NCI-H1092 treated with DMSO at 0.1 percent for 48 hours (cell line): ENCODE data around the gene ARHGAP4.

Source experiments
- DNase-seq: peaks from one replicate; lab custom pipeline; 2025; lab: John Stamatoyannopoulos, UW

ARHGAP4 gene

DNA sequence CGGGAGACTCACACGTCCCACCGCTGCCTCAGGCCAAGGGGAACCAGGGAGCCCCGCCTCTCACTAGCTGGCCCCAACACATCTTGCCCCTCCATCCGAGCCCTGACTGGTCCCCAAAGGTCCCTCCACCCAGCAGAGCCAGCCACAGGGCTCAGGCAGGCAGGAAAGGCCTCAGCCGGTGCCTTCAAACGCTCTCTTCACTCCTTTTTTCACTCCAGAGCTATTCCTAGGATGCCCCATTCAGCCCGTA lies 1.5 kb upstream of the ARHGAP4 start:
- DNase-seq, result no peak

DNA sequence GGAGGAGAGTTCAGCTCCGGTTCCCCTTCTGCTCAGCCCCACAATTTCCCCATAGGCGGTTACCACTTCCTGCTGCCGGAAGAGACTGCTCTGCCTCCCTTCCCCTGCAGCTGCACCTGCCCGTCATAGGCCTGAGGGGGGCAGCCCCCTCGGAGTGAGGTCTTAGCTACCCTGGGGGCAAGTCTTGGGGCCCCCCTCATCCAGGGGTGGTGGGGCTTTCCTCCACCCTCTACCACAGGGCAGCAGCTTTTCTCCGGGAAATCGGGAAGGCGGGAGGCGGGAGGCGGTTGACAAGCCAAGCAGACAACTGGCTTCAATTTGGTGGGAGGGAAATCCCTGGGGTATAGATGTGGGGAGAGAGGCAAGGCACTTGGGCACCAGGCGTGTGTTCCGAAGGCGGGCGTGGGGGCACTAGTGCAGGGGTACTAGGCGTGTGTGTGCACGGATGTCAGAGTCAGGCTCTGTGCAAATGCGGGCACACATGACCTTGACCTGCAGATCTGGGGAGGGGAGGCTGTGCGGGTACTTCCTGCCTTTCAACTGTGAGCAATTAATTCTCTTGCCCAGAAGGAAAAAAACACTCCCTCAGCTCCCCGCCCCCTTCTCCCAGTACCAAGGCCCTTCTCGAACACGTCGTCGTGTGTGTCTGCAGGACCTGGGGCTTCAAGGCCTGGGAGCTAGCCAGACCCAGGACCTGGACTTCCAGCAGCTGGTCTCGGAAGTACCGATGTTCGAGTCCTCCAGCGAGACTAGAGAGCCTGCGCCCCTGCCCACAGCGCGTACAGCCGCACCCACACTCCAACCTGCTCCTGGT lies 1.0 kb upstream of the ARHGAP4 start:
- peak; percentile 60 for DNase-seq

DNA sequence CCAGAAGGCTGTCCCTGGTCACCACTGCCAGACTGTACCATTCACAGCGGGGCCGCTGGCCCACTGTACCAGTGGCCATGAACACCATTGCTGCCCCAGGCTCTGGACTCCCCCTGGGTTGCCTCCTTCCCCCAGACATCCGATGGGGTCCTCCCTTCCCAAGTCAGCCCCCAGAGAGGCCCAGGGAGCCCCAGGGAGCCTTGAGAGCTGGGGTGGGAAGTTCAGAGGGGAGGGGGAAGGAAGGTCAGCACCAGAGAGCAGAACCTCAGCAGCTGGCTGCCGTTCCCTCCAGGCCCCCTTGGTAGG lies 441 bp upstream of the ARHGAP4 start:
- no peak for DNase-seq

DNA sequence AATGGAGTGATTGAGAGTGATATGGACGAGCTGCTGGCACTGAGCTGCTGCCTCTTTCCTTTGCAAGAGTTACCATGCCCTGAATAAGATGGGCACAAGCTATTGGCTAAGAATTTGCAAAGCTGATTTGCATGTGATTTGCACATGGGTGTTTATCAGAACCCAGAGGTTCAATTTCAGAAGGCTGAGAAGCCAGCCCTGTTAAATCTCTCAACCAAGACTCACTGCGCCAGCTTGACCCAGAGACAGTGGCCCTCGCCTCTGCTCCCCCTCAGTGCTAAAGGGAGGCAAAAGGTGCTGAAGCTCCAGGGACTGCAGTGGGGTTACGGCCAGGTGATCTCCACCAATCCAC lies 701 bp downstream of the ARHGAP4 start:
- DNase-seq, result no peak

DNA sequence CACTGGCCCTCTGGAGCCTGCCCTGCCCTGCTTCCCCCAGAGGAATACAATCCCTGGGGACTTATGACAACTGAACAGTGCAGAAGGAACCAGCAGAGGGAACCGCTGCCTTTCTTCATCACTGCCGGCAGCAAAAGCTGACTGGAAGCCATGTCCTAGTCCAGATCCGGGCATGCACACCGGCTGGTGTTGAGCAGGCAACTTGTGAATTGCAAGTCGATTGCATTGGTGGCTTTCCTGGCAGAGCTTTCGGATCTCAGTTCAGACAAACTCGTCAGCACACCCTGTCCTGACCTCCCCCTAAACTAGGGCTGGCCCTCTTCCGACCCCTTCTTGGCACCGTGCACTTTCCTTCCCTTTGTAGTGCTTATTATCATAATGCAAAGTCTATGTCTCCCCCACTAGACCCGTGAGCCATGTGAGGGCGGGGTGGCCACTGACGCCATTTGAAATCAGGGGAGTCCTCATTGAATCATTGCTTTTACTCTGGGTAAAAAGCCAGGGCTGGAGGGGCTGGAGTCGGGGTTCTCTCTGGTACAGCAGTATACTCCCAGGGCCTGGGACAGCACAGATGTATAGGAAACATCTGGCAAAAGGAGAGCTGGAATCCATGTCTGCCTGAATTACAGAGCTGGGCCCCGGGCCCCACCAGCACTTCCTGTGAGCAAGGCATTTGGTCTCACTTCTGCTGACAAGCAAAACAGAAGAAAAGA lies 1.8 kb downstream of the ARHGAP4 start:
- peak; percentile 59 for DNase-seq

DNA sequence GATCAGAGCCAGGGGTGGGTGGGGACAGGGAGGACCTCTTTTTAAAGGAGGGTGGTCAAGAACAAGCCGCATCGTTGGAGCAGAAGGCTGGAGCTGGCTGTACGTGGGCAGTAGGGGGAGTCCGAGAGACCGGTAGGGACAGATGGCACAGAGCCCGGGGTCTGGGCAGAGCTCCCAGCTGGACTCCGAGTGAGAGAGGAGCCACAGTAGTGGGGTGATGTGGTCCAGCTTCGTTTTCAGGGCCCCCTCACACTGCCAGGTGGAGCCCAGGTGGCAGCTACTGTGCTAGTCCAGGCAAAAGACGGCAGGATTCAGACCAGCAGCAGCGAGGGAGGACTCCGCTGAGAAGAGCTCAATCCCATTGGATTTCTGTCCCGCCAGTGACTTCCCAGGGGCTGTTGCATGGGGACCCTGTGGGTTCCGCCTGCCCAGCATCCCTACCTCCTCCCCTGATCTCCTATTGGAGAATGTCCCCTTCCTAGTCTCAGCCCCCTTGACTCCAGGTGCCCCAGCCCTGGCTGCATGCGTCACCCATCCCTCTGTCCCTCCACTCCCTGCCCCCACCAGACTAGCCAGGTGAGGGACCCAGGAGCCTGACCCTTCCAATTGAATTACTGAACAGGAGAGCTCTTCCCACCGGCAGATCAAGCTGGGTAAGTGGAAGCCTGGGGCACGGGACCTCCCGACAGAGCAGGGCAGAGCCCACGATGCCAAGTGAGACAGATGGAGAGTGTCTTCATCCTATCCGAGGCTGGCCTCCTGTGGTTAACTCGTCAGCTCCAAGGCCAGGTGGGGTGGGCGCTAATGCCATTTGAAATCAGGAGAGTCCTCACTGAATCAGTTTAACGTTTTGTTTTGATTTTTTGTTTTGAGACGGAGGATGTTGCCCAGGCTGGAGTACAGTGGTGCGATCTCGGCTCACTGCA lies 2.9 kb downstream of the ARHGAP4 start:
- DNase-seq, result peak; percentile 83

DNA sequence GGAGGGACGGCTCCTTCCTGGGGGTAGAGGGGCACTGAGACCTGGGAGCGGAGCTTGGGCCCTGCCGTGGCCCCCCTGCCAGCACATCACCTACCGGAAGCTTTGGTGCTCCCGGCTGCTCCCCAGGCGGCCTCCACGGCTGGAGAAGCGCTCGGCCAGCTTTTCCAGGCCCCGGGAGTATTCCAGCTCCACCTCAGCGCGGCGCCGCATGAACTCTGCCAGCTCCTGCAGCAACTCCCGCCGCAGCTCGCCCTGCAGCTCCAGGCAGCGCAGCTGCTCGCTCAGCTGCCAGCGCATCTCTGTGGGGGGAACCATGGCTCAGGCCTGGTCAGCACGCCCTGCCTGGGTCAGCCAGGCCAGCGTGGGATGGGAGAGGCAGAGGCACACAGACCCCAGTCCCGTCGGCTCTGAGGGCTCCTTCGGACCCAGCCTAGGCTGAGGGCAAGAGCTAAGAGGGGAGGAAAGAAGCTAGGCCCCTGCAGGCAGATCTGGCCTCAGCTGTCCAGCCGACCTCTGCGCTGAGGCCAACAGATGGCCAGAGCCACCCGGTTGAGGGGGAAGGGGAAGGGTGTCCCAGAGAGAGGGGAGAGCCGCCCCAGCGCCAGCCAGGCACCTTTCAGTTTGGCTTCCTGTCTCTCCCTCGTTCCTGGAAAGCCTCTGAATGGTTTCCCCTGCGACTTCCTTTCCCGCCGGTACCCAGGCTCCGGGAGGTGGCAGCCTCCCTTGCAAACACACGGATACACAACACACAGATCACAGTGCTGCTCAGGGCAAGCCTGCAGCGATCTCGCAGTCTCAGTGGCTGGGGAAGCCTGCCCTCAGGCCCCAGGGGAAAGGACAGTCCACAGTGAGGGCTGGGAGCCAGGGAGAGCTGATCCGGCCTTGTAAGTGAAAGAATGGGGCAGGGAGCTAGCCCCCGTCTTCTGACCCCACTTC lies 4.3 kb downstream of the ARHGAP4 start:
- DNase-seq, result peak; percentile 30

DNA sequence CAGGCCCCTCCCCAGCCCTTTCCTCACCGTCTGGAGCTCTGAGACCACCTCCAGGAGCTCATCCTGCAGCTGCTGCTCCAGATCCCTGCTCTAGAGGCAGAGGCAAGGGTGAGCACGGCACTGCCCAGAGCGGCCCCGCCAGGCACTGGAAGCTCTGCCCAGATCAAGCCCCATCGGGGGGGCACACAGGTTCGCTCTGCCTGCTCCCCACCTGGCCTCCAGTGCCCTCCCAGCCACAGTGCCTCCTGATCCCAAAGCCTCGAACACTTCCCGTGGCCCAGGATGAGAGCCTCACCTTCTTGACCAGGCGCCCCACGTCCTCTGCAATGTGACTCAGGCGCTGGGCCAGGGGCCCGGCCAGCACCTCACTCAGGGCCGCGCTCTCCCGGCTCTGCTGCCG lies 5.0 kb downstream of the ARHGAP4 start:
- no peak for DNase-seq

DNA sequence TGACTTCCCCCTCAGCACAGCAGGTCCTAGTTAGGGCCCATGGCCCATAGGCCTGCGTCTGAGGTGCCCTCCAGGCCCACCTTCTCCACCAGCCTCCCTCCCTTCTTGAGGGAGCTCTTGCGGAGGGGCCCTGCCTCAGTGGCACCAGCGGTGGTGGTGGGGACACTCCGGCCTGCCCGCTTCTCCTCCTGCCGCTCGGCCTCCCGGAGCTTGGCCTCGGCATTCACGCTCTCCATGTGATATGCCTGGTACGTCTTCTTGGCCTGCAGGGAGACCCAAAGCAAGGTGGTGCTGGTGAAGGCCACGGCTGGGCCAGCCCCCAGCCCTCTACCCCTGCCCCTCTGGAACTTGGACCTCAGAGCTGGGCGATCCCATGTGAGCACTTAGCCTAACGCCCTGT lies 5.5 kb downstream of the ARHGAP4 start:
- DNase-seq, result no peak

DNA sequence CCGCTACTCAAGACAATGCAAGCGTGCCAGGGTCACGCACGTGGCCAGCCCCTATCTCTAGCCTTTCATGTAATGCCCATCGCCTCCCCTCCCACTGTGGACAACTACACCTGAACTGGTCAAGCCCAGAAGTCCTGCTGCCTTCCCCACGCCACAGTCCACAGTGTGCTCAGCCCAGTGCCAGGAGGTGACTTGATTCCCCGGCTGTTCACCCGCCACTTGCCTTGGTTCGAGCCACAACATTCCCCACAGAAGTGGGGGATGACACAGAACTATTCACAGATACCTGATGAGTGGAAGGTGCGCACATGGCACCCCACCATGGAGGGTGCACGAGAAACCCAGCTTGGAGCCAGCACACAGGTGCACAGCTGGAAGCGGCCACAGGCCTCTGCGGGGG lies 6.8 kb downstream of the ARHGAP4 start:
- DNase-seq, result no peak

DNA sequence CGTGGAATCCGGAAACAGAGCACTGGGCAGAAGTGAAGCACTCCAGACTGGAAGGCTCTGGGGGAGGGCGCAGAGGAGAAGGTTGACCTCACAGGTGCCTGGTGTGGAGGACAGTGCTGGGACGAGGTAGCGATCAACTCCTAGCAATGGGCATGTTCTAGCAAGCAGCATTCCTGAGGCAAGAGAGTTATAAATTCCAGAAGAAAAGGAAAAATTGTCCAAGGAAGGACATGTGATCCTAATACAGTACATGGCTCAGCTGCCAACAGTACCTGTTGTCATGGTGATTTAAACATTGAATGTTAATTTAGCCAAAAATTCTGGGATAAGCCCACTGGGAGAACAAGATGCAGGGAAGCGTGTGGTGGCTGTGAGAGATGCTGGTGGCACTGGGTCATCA lies 8.2 kb downstream of the ARHGAP4 start:
- DNase-seq, result no peak

DNA sequence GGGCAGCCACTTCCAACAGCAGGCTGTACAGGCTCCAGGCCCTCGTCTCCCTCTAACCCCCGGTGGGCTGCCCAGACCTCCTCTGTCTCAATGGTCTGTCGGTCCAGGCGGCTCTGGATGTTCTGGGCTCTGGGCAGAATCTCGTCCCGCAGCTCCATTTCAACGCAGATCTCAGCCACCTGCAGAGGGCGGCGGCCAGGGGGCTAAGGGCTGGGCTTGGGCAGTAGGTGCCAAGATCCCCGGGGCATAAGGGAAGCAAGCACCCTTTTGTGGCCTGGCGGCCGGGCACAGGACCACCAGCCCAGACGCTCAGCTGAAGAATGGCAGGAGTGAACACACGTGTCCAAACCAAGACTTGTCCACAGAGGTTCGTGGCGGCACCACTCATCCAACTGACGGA lies 12.4 kb downstream of the ARHGAP4 start:
- DNase-seq, result no peak

DNA sequence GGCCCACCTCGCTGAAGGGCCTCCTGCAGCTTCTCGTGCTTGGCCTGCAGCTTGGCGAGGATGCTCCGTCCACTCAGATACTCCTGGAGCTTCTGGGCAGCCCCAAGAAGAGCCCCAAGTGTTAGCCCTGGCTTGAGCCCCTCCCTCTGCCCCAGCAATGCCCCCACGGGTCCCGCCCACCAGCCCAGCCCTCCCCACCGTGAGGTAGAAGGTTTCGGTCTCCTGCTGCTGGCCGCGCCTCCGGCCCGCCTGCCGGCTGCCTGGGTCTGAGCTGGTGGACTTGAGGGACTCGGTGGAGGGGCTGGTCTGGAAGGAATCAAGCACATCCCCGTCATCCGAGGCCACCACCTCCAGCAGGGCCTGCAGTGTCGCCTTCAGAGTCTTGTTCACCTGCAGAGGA lies 12.9 kb downstream of the ARHGAP4 start:
- no peak for DNase-seq

DNA sequence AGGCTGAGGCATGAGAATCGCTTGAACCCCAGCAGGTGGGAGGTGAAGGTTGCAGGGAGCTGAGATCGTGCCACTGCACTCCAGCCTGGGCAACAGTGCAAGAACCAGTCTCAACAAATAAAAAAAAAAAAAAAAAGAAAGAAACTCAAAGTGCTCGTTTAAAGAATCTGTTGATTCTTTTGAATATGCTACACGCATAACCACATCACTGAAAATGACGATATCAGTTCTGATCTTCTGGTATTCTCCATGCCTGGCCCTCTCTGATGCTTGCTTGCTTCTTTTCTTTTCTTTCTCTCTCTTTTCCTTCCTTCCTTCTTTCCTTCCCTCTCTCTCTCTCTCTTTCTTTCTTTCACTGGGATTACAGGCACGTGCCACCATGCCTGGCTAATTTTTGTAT lies 14.3 kb downstream of the ARHGAP4 start:
- no peak for DNase-seq

DNA sequence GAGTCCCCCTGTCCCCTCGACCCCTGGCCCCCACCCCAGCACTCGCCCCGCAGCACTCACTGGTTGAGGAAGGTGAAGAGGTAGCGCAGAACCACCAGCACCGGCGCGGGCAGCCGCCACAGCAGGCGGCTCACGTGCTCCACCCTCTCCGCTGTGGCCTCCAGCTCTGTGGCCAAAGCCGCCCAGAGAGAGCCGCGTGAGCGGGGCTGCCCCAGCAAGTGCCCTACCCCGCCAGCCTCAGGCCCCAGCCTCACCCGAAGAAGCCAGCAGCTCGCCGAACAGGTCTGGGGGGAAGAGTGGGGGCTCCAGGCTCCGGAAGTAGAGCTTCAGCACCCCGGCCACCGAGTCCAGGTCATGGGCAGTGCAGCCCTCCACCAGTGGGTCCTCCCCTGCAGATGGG lies 15.6 kb downstream of the ARHGAP4 start:
- DNase-seq, result no peak

DNA sequence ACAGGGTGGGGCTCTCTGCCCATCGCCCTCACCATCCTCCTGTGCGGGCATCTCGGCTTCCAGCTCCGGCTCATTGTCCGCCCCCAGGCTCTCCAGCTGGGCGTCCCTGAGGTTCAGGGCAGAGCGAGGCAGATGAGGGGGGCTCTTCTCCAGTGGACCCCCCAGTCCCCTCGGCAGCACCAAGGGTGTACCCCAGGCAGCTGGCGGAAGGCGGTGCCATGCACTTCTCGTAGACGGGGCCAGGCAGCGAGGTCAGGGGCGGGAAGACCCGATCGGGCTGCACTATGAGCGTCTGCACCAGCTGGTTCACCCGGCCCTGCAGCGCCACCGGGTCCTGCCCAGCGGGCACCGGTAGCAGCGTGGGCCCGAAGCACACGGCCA lies 16.1 kb downstream of the ARHGAP4 start:
- no peak for DNase-seq

DNA sequence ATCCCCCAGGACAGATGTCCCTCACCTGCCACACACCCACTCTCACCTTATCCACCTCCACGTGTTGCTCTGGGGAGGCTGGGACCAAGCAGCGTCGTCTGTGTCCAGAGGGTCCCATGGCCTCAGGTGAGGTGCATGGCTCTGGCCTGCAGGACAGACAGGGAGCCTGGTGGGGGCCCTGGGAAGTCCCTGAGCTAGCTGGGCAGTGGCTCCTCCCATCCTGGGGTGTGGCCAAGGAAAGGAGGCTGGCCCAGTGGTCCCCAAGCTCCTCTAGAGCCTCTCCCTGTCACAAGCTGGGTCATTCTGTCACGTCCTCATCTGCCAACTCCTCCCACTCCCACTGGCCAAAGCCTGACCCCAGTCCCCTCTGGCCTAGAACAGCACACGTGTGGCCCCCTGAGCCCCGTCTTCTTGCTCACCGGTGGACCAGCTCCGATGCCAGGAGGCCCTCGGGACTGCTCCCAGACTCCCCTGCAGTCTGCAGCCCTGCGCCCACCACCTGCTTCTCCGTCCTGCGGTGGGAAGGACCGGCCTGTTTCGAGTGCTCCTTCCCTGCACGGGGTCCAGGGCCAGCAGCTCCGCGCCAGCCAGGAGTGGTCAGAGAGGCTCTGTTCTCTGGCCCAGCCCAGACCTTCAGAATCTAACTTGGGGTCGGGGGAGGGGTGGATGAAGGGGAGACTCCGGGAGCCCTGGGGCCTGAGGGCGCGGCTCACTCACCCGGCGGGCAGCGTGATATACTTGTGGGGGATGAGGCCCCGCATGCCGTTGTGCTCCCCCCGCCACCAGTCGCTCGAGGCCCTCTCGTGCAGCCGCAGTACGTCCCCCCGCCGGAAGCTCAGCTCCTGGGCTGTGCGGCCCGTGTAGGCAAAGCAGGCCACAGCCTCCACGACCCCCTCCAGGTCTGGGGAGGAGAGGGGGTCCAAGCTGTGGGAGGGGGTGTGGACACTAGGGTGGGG lies 16.8 kb downstream of the ARHGAP4 start:
- DNase-seq, result no peak

DNA sequence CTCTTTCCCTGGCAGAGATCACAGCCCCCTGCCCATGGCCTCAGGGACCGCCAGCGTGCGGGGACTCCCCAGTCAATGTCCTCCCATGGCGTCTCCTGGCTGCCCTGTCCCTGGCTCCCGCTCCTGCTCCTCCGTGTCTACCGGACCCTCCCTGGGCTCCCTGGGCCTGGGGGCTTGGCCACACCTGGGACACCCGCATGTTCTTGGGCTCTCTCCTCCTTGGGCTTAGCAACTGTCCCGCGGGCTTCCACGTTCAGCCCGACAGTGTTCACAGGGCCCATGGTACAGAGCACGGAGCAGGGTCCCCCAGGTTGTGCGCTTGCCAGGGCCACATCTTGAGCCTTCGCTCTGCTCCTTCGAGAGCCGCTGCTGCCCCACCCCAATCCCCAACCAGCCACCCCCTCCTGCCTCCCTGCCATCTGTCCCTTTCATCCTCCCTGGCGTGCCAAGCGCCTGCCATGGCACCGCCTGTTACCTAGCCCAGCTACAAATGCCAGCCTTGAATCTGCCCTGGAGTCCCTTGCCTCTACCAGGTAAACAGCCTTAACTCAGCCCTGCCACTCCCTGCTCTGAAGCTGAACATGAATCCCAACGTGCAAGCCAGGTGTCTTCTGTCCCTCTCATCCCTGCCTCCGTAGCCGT lies 17.7 kb downstream of the ARHGAP4 start:
- DNase-seq, result no peak

DNA sequence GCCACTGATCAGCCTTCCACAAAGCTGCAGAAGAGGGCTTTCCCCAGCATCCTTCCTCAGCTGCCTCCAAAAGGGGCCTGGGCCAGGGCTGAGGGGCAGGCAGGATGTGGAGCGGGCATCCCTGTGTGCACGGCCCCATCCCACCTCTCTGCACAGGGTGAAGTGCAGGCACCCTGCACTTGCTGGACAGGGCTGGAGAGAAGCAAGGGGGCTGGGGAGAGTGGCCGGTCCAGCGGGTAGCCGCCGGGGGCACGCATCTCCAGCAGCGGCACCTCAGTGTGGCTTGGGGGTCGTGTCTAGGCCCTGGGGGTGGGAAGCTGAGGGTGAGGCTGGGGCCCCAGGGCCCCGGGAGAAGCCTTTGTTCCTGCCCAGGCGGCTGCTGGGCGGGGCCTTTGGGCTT lies 18.6 kb downstream of the ARHGAP4 start:
- DNase-seq, result no peak

DNA sequence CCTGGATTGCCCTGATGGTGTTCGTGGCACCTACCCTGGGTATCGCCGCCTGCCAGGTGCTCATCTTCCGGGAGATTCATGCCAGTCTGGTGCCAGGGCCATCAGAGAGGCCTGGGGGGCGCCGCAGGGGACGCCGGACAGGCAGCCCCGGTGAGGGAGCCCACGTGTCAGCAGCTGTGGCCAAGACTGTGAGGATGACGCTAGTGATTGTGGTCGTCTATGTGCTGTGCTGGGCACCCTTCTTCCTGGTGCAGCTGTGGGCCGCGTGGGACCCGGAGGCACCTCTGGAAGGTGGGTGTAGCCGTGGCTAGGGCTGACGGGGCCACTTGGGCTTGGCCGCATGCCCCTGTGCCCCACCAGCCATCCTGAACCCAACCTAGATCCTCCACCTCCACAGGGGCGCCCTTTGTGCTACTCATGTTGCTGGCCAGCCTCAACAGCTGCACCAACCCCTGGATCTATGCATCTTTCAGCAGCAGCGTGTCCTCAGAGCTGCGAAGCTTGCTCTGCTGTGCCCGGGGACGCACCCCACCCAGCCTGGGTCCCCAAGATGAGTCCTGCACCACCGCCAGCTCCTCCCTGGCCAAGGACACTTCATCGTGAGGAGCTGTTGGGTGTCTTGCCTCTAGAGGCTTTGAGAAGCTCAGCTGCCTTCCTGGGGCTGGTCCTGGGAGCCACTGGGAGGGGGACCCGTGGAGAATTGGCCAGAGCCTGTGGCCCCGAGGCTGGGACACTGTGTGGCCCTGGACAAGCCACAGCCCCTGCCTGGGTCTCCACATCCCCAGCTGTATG lies 19.7 kb downstream of the ARHGAP4 start:
- no peak for DNase-seq
